Activated gamma-delta T cell (primary cell): ENCODE measurements around the gene RETREG2.

ENCODE experiments used
- DNase-seq: peaks from one replicate; lab custom pipeline; 2025; lab: John Stamatoyannopoulos, UW

RETREG2 gene

GRCh38 chr2:219215871-219216534 is 37.9 kb downstream of the RETREG2 start:
- no peak for DNase-seq

- DNase-seq, result no peak
These were observed 38.5 kb downstream of the RETREG2 start for GRCh38 chr2:219216535-219216915.

- no peak for DNase-seq
These were observed 40.2 kb downstream of the RETREG2 start for GRCh38 chr2:219218217-219218731.

- DNase-seq, result peak; percentile 62
These were observed 40.9 kb downstream of the RETREG2 start, which contains the start of gene ABCB6 for GRCh38 chr2:219218732-219219701. Gene ABCB6 (minus strand): TSS chr2:219218958. CDS start chr2:219218673, 285 bp downstream.

GRCh38 chr2:219219784-219220532 is 41.9 kb downstream of the RETREG2 start:
- DNase-seq, result no peak

GRCh38 chr2:219220652-219221402 is 42.8 kb downstream of the RETREG2 start:
- no peak for DNase-seq

GRCh38 chr2:219221957-219222518 is 44.0 kb downstream of the RETREG2 start:
- no peak for DNase-seq

- no peak for DNase-seq
These were observed 45.9 kb downstream of the RETREG2 start for GRCh38 chr2:219223831-219224610.

- no peak for DNase-seq
These were observed 47.3 kb downstream of the RETREG2 start for GRCh38 chr2:219225350-219225749.

- DNase-seq, result no peak
These were observed 50.2 kb downstream of the RETREG2 start for GRCh38 chr2:219228041-219228910.

GRCh38 chr2:219228911-219229304 is 50.8 kb downstream of the RETREG2 start:
- DNase-seq, result no peak

GRCh38 chr2:219229305-219230058 is 51.4 kb downstream of the RETREG2 start, which contains the start of the genes ANKZF1 and ATG9A:
Gene ANKZF1 (plus strand): TSS chr2:219229806. CDS start chr2:219230258, 452 bp downstream.
Gene ATG9A (minus strand): TSS chr2:219229636. CDS start chr2:219228024, 1,612 bp downstream.
- peak; percentile 90 for DNase-seq

GRCh38 chr2:219230059-219230540 is 52.0 kb downstream of the RETREG2 start:
- no peak for DNase-seq

GRCh38 chr2:219234331-219234730 is 56.3 kb downstream of the RETREG2 start:
- DNase-seq, result no peak
